Left lung (tissue), 10 donors: ENCODE results near the gene MAN2B2. TPM values are rescaled to one million over a fixed set of nuclear protein-coding genes. Genes with fewer than 3 reads are reported as not detected.

Experiments used
- ATAC-seq: fragments of 200-7000 bp; cut with Tn5 transposase; one replicate; pipeline ENCODE4 v1.9.1; 2020; ENCODE audit warnings: moderate library complexity
- DNase-seq, 4 donors: peaks; one replicate each; pipeline ENCODE4 v3.0.0-alpha.2; 2013 to 2020
- H3K27ac ChIP-seq, 2 donors: fragments of 200-600 bp; sonication (generic) in 1 of 2; one replicate each; pipeline versions ENCODE4 v1.5.0 to v1.8.0; 2020 to 2021
- H3K27me3 ChIP-seq, 2 donors: fragments of 200-600 bp; sonication (generic) in 1 of 2; one replicate each; pipeline versions ENCODE4 v1.5.0 to v1.8.0; 2020 to 2021
- H3K36me3 ChIP-seq, 2 donors: fragments of 200-600 bp; sonication (generic) in 1 of 2; one replicate each; pipeline versions ENCODE4 v1.5.0 to v1.8.0; 2020 to 2021
- H3K4me1 ChIP-seq, 2 donors: fragments of 200-600 bp; one replicate each; pipeline ENCODE4 v1.8.0; 2021
- H3K4me3 ChIP-seq, 2 donors: fragments of 200-600 bp; sonication (generic) in 1 of 2; one replicate each; pipeline versions ENCODE4 v1.5.0 to v1.8.0; 2020 to 2021; ENCODE audit warnings: mild to moderate bottlenecking in 1 of 2
- H3K9me3 ChIP-seq, 2 donors: fragments of 200-600 bp; sonication (generic) in 1 of 2; one replicate each; pipeline versions ENCODE4 v1.5.0 to v1.8.0; 2020 to 2021
- intact Hi-C, 2 donors: fragments of 100-400 bp; cut with DNase I; formaldehyde crosslinking; loops; one replicate each; pipeline versions ENCODE4 v1.11.2 to v1.14.2; 2022
- polyA plus RNA-seq, 6 donors: library from polyadenylated mRNA; unstranded; fragments of 120-200 nt; gene quantifications; one replicate each; pipeline ENCODE4 v1.2.1, GENCODE V29; 2013; ENCODE audit not compliant: insufficient read length in 6 of 6
- total RNA-seq, 2 donors: library from RNA; stranded (reverse); fragmentation: NEBNext Ultra II Directional; extraction: Animal tissue kit (Norgen Biotek cat#: 25700); gene quantifications; one replicate each; pipeline ENCODE4 v1.2.1, GENCODE V29; 2021
- TF ChIP-seq, protein P1 (sequence below), 2 donors: fragments of 200-600 bp; sonication (generic) in 1 of 2; IDR thresholded peaks; one replicate each; pipeline versions ENCODE4 v1.5.0 to v1.8.0; 2021; ENCODE audit warnings: antibody characterized with exemption in 2 of 2
- donor health status: DM: no; HTN: yes; CAD: no.
- donor health status: DM: no; HTN: no; CAD: no.

Gene MAN2B2
- total and polyA plus RNA-seq, 8 donors = 14.2 to 38.3 (median 16.4) TPM

DNA sequence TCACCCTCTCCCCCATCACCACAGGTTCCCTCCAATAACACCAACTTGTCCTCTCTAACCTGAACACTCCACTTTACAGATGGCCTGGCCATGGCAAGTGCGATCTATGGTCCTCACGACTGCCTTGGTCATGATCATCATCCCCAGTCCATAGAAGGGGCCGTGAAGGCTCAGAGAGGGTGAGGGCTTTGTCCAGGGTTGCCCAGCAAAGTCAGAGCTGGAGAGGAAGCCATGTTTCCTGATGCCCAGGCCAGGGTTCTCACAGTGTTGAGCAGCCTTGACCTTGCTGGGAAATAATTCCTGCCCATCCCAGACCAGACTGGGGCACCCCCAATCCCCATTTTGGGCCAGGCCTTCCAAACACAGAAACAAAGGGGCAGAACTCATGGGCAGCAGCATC, 42.9 kb upstream of the MAN2B2 start:
- no peaks in the 10 kb centered on the region for H3K4me1 ChIP-seq
- ATAC-seq = no peak
- H3K9me3 ChIP-seq = no peaks in the 10 kb centered on the region
- H3K27me3 ChIP-seq = peaks cover 0 to 60% of the 10 kb centered on the region in 2 donors
- H3K27ac ChIP-seq = no peak overlapping the region
- intact Hi-C loops = no loop called here
- no peak for DNase-seq
- H3K4me3 ChIP-seq = no peak overlapping the region
- TF ChIP-seq, protein P1, sequence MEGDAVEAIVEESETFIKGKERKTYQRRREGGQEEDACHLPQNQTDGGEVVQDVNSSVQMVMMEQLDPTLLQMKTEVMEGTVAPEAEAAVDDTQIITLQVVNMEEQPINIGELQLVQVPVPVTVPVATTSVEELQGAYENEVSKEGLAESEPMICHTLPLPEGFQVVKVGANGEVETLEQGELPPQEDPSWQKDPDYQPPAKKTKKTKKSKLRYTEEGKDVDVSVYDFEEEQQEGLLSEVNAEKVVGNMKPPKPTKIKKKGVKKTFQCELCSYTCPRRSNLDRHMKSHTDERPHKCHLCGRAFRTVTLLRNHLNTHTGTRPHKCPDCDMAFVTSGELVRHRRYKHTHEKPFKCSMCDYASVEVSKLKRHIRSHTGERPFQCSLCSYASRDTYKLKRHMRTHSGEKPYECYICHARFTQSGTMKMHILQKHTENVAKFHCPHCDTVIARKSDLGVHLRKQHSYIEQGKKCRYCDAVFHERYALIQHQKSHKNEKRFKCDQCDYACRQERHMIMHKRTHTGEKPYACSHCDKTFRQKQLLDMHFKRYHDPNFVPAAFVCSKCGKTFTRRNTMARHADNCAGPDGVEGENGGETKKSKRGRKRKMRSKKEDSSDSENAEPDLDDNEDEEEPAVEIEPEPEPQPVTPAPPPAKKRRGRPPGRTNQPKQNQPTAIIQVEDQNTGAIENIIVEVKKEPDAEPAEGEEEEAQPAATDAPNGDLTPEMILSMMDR (IDR thresholded peaks at IDR 0.05) = no peak
- no peaks in the 10 kb centered on the region for H3K36me3 ChIP-seq

DNA sequence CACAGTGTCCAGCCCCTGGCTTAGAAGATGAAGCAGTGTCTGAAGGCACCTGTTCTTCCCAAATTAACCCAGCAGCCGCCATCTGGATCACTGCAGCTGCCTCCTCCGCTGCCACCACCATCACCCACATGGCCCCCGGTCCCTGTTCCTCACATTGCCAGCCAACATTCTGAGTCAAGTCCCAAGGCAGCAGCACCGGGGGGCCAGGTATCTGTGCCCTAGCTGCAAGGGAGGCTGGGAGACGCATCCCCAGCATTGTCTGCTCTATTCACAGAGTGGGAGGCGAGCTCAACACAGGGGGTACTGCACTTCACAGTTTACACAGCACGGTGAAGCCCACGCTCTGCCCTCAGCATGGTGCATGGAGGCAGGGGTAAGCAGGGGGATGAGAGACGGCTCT, 42.3 kb upstream of the MAN2B2 start:
- ATAC-seq (no peak), DNase-seq (no peak)
- H3K9me3 ChIP-seq = no peaks in the 10 kb centered on the region
- TF ChIP-seq, protein P1 (IDR thresholded peaks at IDR 0.05) = no peak
- no peak overlapping the region for H3K27ac ChIP-seq
- intact Hi-C loops = no loop called here
- H3K4me3 ChIP-seq = no peak overlapping the region
- no peaks in the 10 kb centered on the region for H3K4me1 ChIP-seq
- no peaks in the 10 kb centered on the region for H3K36me3 ChIP-seq
- peaks cover 0 to 59% of the 10 kb centered on the region in 2 donors for H3K27me3 ChIP-seq

DNA sequence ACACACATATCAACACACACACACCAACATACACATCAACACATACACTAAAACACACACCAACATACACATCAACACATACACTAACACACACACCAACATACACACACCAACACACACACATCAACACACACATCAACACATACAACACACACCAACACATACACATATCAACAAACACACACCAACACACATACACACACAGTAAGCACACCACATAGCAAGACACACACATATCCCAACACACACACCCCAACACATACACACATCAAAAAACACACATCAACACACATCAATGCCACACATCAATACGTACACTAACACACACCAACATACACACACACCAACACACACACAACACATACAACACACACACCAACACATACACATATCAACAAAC, 40.9 kb upstream of the MAN2B2 start:
- Histone ChIP-seq H3K27ac (no peak overlapping the region), H3K27me3 (peaks cover 0 to 61% of the 10 kb centered on the region in 2 donors), H3K9me3 (no peaks in the 10 kb centered on the region), H3K36me3 (no peaks in the 10 kb centered on the region), H3K4me3 (no peak overlapping the region), H3K4me1 (no peaks in the 10 kb centered on the region)
- ATAC-seq (no peak), DNase-seq (no peak)
- intact Hi-C loops = no loop called here
- TF ChIP-seq, protein P1 (IDR thresholded peaks at IDR 0.05) = no peak

DNA sequence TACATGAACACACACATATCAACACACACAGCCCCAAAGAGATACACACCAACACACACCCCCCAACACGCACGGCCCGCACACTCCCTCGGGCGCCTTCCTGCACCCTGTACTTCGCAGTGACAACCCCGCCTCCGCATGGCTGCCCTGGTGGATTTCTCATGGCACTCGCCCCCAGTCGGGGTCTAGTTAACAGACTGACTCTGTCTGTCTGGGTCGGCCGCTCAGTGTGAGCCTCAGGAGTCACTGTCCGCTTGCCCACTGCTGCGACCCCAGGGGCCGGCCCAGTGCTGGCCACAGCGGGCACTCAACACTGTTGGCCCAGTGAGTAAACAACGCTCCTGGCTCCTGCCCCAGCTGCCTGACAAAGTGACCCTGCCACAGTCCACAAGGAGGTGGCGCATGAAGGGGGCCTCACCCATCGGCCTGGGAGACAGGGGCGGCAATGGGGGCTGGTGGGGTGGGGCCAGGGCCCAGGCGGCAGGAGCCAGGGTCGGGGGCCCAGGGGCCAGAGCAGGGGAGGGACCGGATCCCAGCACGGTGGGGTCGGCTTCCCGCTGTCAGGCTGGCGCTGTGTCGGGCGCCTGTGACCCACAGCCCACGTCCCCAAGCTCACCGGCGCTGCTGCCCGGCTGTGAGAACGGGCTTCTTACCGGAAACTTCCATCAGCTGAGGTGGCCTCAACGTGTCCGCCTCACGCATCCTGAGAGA, 40.2 kb upstream of the MAN2B2 start:
- H3K4me3 ChIP-seq = no peak overlapping the region
- no peak overlapping the region for H3K27ac ChIP-seq
- TF ChIP-seq, protein P1 (IDR thresholded peaks at IDR 0.05) = no peak
- intact Hi-C loops = no loop called here
- ATAC-seq (no peak), DNase-seq (no peak)
- no peaks in the 10 kb centered on the region for H3K4me1 ChIP-seq
- no peaks in the 10 kb centered on the region for H3K36me3 ChIP-seq
- H3K9me3 ChIP-seq = no peaks in the 10 kb centered on the region
- H3K27me3 ChIP-seq = peaks cover 0 to 59% of the 10 kb centered on the region in 2 donors

DNA sequence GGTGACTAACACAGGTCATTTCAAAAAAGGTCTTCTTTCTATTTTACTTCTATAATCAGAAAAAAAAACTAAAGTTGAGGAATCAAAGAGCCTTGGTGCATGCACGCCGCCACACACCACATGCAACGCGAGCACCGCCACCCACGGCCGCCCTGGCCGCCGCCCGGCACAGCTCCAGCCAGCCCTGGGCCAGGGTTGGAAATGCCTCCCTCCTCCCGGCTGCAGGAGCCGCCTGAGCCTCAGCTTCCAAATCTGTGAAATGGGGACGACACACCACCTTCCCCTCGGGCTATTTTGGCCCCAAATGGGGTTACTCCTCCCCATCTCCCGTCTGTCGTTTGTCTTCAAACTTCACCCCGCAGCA, 39.7 kb upstream of the MAN2B2 start:
- Histone ChIP-seq H3K36me3 (no peaks in the 10 kb centered on the region), H3K27ac (no peak overlapping the region), H3K9me3 (peaks cover 0 to 4% of the 10 kb centered on the region in 2 donors), H3K4me1 (no peaks in the 10 kb centered on the region), H3K27me3 (peaks cover 0 to 56% of the 10 kb centered on the region in 2 donors), H3K4me3 (no peak overlapping the region)
- DNase-seq (no peak), ATAC-seq (no peak)
- intact Hi-C loops = no loop called here
- TF ChIP-seq, protein P1 (IDR thresholded peaks at IDR 0.05) = no peak
